Thyroid gland (tissue), 4 donors: ENCODE data around the gene HYAL2. TPM values are rescaled to one million over a fixed set of nuclear protein-coding genes. Genes with fewer than 3 reads are reported as not detected.
A peak's percentile ranks its signal among the peaks of the same experiment; 100 is the strongest.

Experiments
- DNase-seq, 2 donors: peaks; one replicate each; pipeline ENCODE4 v3.0.0-alpha.2; 2019
- H3K27ac ChIP-seq, 3 donors: fragments of 200-600 bp; sonication (generic); 1 replicate in 2 of 3; 2 replicates in 1 of 3; pipeline ENCODE4 v1.5.1; 2016 to 2019; ENCODE audit warnings: mild to moderate bottlenecking in 1 of 3, moderate library complexity in 1 of 3
- H3K27me3 ChIP-seq: fragments of 200-600 bp; sonication (generic); one replicate; pipeline ENCODE4 v1.5.1; 2019
- H3K36me3 ChIP-seq, 2 donors: fragments of 200-600 bp; sonication (generic); one replicate each; pipeline ENCODE4 v1.5.1; 2016 to 2019
- H3K4me1 ChIP-seq, 2 donors: fragments of 200-600 bp; sonication (generic); one replicate each; pipeline ENCODE4 v1.5.1; 2017 to 2019
- H3K4me3 ChIP-seq, 3 donors: fragments of 200-600 bp; sonication (generic); replicated peaks in 1 of 3; 1 replicate in 2 of 3; 2 replicates in 1 of 3; pipeline ENCODE4 v1.5.1; 2016; ENCODE audit warnings: mild to moderate bottlenecking in 1 of 3
- H3K9me3 ChIP-seq: fragments of 200-600 bp; sonication (generic); one replicate; pipeline ENCODE4 v1.5.1; 2017
- POLR2A ChIP-seq, 2 donors: fragments of 450-650 bp; IDR thresholded peaks; one replicate each; pipeline ENCODE4 v1.6.1; 2017; ENCODE audit warnings: antibody characterized with exemption in 2 of 2, mild to moderate bottlenecking in 2 of 2, moderate library complexity in 1 of 2
- WGBS, 2 donors: methylation state at CpG; one replicate each; pipeline ENCODE4 v1.1.5; 2017; 5-methylcytosine and 5-hydroxymethylcytosine counted together
- intact Hi-C: fragments of 100-400 bp; cut with DNase I; formaldehyde crosslinking; loops from one replicate; pipeline ENCODE4 v1.15.1; 2023
- total RNA-seq, 4 donors: library from RNA; depleted of rRNA; stranded (reverse); fragments of >200 nt; gene quantifications; one replicate each; pipeline ENCODE4 v1.2.3, GENCODE V29; 2016
- TF ChIP-seq, protein P1 (sequence below), 6 experiments: fragments of 200-600 bp in 3 of 6; fragments of 450-650 bp in 3 of 6; sonication (generic) in 3 of 6; IDR thresholded peaks; one replicate each; pipeline ENCODE4 v1.5.1; 2016 to 2019; ENCODE audit warnings: antibody characterized with exemption in 6 of 6, mild to moderate bottlenecking in 2 of 6, inconsistent platforms in 1 of 6, moderate library complexity in 1 of 6

Gene HYAL2
- total RNA-seq, 4 donors from 2014 or later = 133 to 206 (median 158) TPM

DNA sequence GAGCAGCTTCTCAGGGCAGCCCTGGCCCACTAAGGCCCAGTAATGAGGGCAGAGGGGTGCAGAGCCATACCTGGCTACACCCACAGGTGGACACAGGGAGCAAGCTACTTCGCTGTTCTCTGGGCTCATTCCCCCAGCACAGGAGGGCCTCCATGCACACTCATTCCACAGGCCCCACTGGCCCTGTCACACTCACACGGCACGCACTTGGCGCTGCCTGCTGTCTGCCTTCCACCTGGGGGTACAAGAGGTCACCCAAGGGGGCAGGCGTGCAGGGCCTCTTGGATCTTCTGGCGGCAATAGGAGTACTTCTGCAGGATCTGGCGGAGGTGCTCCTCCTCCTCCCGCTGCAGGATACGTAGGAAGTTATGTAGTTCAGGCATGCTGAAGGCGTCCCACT is 7.8 kb upstream of the HYAL2 start:
- Histone ChIP-seq H3K4me1 (peaks cover 31 to 44% of the 10 kb centered on the region in 2 donors), H3K9me3 (no peaks in the 10 kb centered on the region), H3K36me3 (peaks cover 26 to 28% of the 10 kb centered on the region in 2 donors), H3K4me3 (no peak overlapping the region), H3K27me3 (no peaks in the 10 kb centered on the region), H3K27ac (no peak overlapping the region)
- DNase-seq = no peak
- WGBS, 2 donors = 92 to 97% methylated on average over 7 of the region's 10 CpGs
- TF ChIP-seq, protein P1, sequence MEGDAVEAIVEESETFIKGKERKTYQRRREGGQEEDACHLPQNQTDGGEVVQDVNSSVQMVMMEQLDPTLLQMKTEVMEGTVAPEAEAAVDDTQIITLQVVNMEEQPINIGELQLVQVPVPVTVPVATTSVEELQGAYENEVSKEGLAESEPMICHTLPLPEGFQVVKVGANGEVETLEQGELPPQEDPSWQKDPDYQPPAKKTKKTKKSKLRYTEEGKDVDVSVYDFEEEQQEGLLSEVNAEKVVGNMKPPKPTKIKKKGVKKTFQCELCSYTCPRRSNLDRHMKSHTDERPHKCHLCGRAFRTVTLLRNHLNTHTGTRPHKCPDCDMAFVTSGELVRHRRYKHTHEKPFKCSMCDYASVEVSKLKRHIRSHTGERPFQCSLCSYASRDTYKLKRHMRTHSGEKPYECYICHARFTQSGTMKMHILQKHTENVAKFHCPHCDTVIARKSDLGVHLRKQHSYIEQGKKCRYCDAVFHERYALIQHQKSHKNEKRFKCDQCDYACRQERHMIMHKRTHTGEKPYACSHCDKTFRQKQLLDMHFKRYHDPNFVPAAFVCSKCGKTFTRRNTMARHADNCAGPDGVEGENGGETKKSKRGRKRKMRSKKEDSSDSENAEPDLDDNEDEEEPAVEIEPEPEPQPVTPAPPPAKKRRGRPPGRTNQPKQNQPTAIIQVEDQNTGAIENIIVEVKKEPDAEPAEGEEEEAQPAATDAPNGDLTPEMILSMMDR (IDR thresholded peaks at IDR 0.05) = no peak
- TF ChIP-seq POLR2A (IDR thresholded peaks at IDR 0.05) = no peak
- intact Hi-C loops = no loop called here

DNA sequence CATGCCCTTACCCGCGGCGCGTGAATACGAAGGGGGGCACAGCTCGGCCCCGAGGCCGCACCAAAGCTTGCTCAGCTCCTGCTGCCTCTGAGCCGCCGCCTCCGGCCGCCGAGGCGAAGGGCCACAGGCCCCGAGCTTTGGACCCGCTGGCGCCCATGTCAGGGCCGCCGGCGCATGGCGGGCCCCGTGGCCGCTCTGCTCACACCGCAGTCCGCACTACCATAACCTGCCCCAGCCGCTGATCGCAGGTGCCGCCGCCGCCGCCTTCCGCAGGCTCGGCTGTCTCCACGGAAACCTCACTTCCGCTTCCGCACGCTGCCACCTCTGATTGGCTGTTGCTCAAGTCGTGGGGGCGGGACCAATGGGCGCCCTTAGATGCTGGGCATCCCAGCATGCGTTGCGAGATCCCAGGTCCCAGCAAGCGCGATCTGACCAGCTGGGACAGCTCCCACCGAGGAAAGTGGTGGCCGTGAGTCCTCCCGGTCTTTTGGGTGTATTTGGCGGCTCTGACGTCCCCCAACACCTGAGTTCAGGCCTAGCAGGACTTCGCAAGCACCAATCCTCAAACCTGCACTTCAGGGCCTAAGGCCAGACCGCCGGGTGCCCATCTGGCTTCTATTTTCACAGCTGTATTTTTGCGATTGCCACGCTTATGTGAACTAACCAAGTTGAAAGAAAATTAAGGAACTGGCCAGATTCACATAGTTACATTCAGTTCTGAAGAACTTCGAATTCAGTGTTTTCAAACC is 5.6 kb upstream of the HYAL2 start, which contains the start of gene TUSC2:
Gene TUSC2 (minus strand): TSS at position 281 of the 749 bp plus-strand sequence. CDS start 124 bp downstream, at position 157.
- no peaks in the 10 kb centered on the region for H3K27me3 ChIP-seq
- intact Hi-C loops = loop anchor here (5.0 kb wide), 1 partner anchor 36 kb away; the partner anchor contains the start of gene IFRD2
- TF ChIP-seq, protein P1 (IDR thresholded peaks at IDR 0.05) = peak in 1 of 6 experiments; percentile 7
- TF ChIP-seq POLR2A (IDR thresholded peaks at IDR 0.05) = peak in 1 of 2 donors; percentile 82
- DNase-seq = peak; percentile 99
- peak within 1 kb of the TSS; percentile 45 to 97 (median 74) for H3K4me3 ChIP-seq
- peak within 1 kb of the TSS; percentile 51 to 77 (median 56) for H3K27ac ChIP-seq
- peaks cover 28 to 29% of the 10 kb centered on the region in 2 donors for H3K36me3 ChIP-seq
- no peaks in the 10 kb centered on the region for H3K9me3 ChIP-seq
- WGBS, 2 donors = 3 to 4% methylated on average over 32 to 40 of the region's 55 CpGs
- H3K4me1 ChIP-seq = peaks cover 14 to 33% of the 10 kb centered on the region in 2 donors

DNA sequence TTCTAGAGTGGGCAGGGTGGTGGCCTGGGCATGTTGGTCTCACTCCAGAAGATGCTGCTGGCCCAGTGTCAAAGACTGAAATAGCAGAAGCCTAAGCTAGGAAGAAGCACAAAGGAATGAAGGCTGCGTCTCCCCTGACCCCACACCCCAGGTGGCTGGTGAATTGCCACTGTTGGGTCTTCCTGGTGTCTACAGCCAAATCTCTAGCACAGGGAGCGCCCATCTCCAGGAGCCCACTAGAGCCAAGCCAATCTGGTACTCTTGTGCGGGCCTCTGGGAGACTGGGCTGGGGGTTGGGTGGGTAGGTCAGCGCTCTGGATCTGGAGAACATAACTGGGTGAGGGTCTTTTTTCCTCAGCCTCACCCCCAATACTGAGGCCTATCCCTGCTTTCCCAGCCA is 4.6 kb upstream of the HYAL2 start:
- peak overlapping the region in 1 of 3 donors; percentile 97 for H3K4me3 ChIP-seq
- no peaks in the 10 kb centered on the region for H3K9me3 ChIP-seq
- TF ChIP-seq, protein P1 (IDR thresholded peaks at IDR 0.05) = no peak
- TF ChIP-seq POLR2A (IDR thresholded peaks at IDR 0.05) = no peak
- peak overlapping the region in 2 of 3 donors; percentile 56 to 77 for H3K27ac ChIP-seq
- intact Hi-C loops = loop anchor here (5.0 kb wide), 1 partner anchor 35 kb away; the partner anchor contains the start of gene IFRD2
- H3K4me1 ChIP-seq = peaks cover 15 to 28% of the 10 kb centered on the region in 2 donors
- no peaks in the 10 kb centered on the region for H3K27me3 ChIP-seq
- H3K36me3 ChIP-seq = peaks cover 28 to 29% of the 10 kb centered on the region in 2 donors
- WGBS, 2 donors = 55 to 87% methylated on average over 4 of the region's 4 CpGs
- no peak for DNase-seq

DNA sequence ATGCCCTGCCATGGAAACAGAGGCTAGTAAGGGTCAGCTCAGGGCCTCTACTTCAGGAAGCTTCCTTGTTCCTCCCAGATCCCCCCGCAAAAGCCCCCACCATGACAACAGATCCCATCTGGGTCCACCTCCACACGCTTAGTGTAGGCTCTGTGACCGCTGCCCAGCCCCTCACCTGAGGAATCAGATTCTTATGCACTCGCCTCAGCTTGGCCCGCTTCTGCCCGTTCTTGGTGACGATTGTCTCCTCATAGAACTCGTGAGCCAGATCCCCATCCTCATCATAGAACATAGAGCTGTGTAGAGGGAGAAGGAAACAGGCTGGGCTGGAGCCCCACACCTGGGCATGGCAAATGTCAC is 3.6 kb upstream of the HYAL2 start:
- Histone ChIP-seq H3K27ac (peak overlapping the region in 1 of 3 donors; percentile 98), H3K4me1 (peaks cover 20 to 33% of the 10 kb centered on the region in 2 donors), H3K9me3 (no peaks in the 10 kb centered on the region), H3K36me3 (peaks cover 21% of the 10 kb centered on the region in 2 donors), H3K27me3 (no peaks in the 10 kb centered on the region), H3K4me3 (no peak overlapping the region)
- intact Hi-C loops = loop anchor here (5.0 kb wide), 1 partner anchor 34 kb away; the partner anchor contains the start of gene IFRD2
- DNase-seq = no peak
- WGBS, 2 donors = 90 to 92% methylated on average over 8 of the region's 8 CpGs
- no peak for TF ChIP-seq POLR2A (IDR thresholded peaks at IDR 0.05)
- TF ChIP-seq, protein P1 (IDR thresholded peaks at IDR 0.05) = no peak
